HUES6 (cell line): ENCODE data around the gene TBC1D2.

Experiments used
- H3K27ac ChIP-seq: 2 replicates; pipeline ENCODE4 v1.7.0; 2013; ENCODE audit warnings: low read depth, mild to moderate bottlenecking, low read length, inconsistent platforms
- H3K27me3 ChIP-seq: 2 replicates; pipeline ENCODE4 v1.6.1; 2013; ENCODE audit warnings: low read length; ENCODE audit not compliant: control insufficient read depth, insufficient read depth
- H3K36me3 ChIP-seq: 2 replicates; pipeline ENCODE4 v1.6.1; 2013; ENCODE audit warnings: low read length; ENCODE audit not compliant: control insufficient read depth, insufficient read depth
- H3K4me1 ChIP-seq: 2 replicates; pipeline ENCODE4 v1.6.1; 2013; ENCODE audit warnings: low read length; ENCODE audit not compliant: control insufficient read depth, insufficient read depth
- H3K4me3 ChIP-seq: 2 replicates; pipeline ENCODE4 v1.5.1; 2013; ENCODE audit warnings: low read depth, low read length
- H3K9ac ChIP-seq: one replicate; pipeline ENCODE4 v1.6.1; 2013; ENCODE audit warnings: mild to moderate bottlenecking, low read length
- H3K9me3 ChIP-seq: 2 replicates; pipeline ENCODE4 v1.6.1; 2013; ENCODE audit warnings: low read depth, low read length; ENCODE audit not compliant: control insufficient read depth, insufficient read depth

Gene TBC1D2

GRCh38 chr9:98206754-98207153 lies 48.7 kb downstream of the TBC1D2 start:
- Histone ChIP-seq H3K27me3 (no peaks in the 10 kb centered on the region), H3K9ac (no peak overlapping the region), H3K36me3 (peaks cover 53% of the 10 kb centered on the region)

GRCh38 chr9:98204692-98205091 lies 50.8 kb downstream of the TBC1D2 start:
- Histone ChIP-seq H3K9ac (no peak overlapping the region), H3K36me3 (peaks cover 44% of the 10 kb centered on the region), H3K27ac (no peak overlapping the region), H3K9me3 (peaks cover 12% of the 10 kb centered on the region), H3K4me3 (no peak overlapping the region), H3K27me3 (no peaks in the 10 kb centered on the region), H3K4me1 (peaks cover 3% of the 10 kb centered on the region)

More at GRCh38 chr9:98206754-98207153, 48.7 kb downstream of the TBC1D2 start:
- Histone ChIP-seq H3K27ac (no peak overlapping the region), H3K4me3 (no peak overlapping the region), H3K9me3 (peaks cover 12% of the 10 kb centered on the region), H3K4me1 (no peaks in the 10 kb centered on the region; the same call in 1 of the 2 replicates)

- Histone ChIP-seq H3K27ac (no peak overlapping the region), H3K4me1 (peaks cover 8% of the 10 kb centered on the region), H3K9me3 (peaks cover 5% of the 10 kb centered on the region), H3K9ac (no peak overlapping the region), H3K27me3 (no peaks in the 10 kb centered on the region), H3K36me3 (peaks cover 30% of the 10 kb centered on the region), H3K4me3 (no peak overlapping the region)
Observed at GRCh38 chr9:98203153-98203552, 52.3 kb downstream of the TBC1D2 start.

DNA sequence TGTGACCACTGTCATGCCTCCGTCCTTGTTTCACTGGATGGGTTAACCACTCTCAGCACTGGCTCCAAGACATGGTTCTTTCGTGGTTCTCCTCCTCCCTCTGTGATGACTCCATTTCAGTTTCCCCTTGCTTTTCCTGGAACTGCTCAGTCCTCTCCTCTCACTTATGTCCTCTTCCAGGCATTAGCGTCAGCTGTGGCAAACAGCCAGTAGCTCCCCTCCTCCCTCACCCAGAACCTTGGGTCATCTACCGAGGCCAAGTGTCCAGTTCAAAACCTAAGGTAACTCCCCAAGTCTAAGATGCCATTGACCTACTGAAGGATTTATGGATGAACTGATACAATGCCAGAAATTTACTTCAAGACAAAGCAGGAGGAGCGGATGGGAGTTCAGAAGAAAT lies 53.2 kb downstream of the TBC1D2 start:
- no peak overlapping the region for H3K4me3 ChIP-seq
- no peak overlapping the region for H3K27ac ChIP-seq
- H3K9me3 ChIP-seq = no peaks in the 10 kb centered on the region
- peaks cover 8% of the 10 kb centered on the region for H3K4me1 ChIP-seq
- H3K9ac ChIP-seq = no peak overlapping the region
- H3K36me3 ChIP-seq = peaks cover 21% of the 10 kb centered on the region; the same call in 1 of the 2 replicates
- H3K27me3 ChIP-seq = no peaks in the 10 kb centered on the region

- Histone ChIP-seq H3K36me3 (peaks cover 20% of the 10 kb centered on the region; the same call in 1 of the 2 replicates), H3K4me1 (peaks cover 8% of the 10 kb centered on the region), H3K4me3 (no peak overlapping the region), H3K27me3 (no peaks in the 10 kb centered on the region), H3K9ac (no peak overlapping the region), H3K9me3 (no peaks in the 10 kb centered on the region), H3K27ac (no peak overlapping the region)
Observed at GRCh38 chr9:98201749-98202148, 53.7 kb downstream of the TBC1D2 start.

DNA sequence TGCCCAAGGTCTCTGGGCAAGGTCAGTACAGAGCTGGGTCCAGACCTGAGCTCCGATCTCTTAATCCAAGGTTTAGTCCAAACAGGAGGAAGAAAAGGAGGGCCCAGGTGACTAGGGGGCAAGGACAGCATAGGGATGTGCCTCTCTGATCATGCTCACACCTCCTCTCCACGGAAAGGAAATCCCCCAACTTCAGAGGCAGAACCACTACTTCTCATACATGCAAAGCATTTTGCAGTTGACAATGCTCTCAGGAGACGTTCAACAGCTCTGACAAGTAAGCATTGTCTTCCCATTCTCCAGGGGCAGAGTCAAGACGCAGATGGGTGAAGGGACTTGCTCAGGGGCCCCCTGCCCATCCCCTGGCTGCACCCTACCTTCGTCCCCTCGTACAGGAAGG lies 54.3 kb downstream of the TBC1D2 start:
- Histone ChIP-seq H3K9ac (no peak overlapping the region), H3K4me3 (no peak overlapping the region), H3K27ac (no peak overlapping the region), H3K27me3 (no peaks in the 10 kb centered on the region), H3K4me1 (peaks cover 10% of the 10 kb centered on the region), H3K9me3 (no peaks in the 10 kb centered on the region), H3K36me3 (peaks cover 20% of the 10 kb centered on the region; the same call in 1 of the 2 replicates)

GRCh38 chr9:98199388-98200033 lies 55.9 kb downstream of the TBC1D2 start:
- no peaks in the 10 kb centered on the region for H3K27me3 ChIP-seq
- H3K36me3 ChIP-seq = peaks cover 15% of the 10 kb centered on the region; the same call in 1 of the 2 replicates
- no peak overlapping the region for H3K4me3 ChIP-seq
- H3K4me1 ChIP-seq = peaks cover 11% of the 10 kb centered on the region
- H3K27ac ChIP-seq = no peak overlapping the region
- H3K9me3 ChIP-seq = no peaks in the 10 kb centered on the region
- no peak overlapping the region for H3K9ac ChIP-seq

- H3K4me3 ChIP-seq = no peak overlapping the region
- H3K4me1 ChIP-seq = peaks cover 23% of the 10 kb centered on the region
- no peaks in the 10 kb centered on the region for H3K27me3 ChIP-seq
- no peaks in the 10 kb centered on the region for H3K9me3 ChIP-seq
- H3K36me3 ChIP-seq = peaks cover 3% of the 10 kb centered on the region; the same call in 1 of the 2 replicates
- no peak overlapping the region for H3K27ac ChIP-seq
- H3K9ac ChIP-seq = no peak overlapping the region
Observed at GRCh38 chr9:98195671-98196070, 59.8 kb downstream of the TBC1D2 start.

DNA sequence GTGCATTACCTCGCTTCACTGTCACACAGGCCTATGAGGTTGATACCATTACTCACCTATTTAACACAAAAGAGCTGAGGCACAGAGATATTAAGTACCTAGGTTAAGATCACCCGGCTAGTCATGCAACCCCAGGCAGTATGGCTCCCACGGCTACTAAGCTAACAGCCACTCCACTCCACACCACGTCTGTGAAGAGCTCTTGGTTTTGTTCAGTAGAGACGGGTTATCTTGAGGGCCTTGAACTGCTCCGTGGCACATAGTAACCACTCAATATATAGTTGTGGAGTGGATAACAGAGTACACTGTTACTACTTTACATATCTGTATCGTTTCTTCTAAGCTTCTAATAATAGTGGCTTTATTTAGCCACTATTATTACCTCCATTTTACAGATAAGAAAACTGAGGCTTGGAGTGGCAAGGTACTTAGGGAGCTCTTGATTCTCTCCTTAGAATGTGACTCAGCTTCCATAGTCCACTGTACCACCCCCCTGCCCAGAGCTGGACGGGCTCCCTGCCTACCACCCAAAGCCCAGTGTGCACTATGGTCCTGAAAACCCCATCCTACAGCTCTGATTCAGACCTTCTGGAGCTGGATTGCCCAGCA lies 62.0 kb downstream of the TBC1D2 start:
- H3K36me3 ChIP-seq = no peaks in the 10 kb centered on the region
- H3K4me3 ChIP-seq = peak overlapping the region; percentile 85
- no peak overlapping the region for H3K27ac ChIP-seq
- H3K4me1 ChIP-seq = peaks cover 19% of the 10 kb centered on the region
- no peaks in the 10 kb centered on the region for H3K9me3 ChIP-seq
- H3K9ac ChIP-seq = no peak overlapping the region
- H3K27me3 ChIP-seq = no peaks in the 10 kb centered on the region

- no peaks in the 10 kb centered on the region for H3K36me3 ChIP-seq
- no peaks in the 10 kb centered on the region for H3K27me3 ChIP-seq
- peaks cover 22% of the 10 kb centered on the region for H3K4me1 ChIP-seq
- H3K27ac ChIP-seq = peak within 1 kb of the TSS; percentile 28; the same call in 1 of the 2 replicates
- peak within 1 kb of the TSS; percentile 80 for H3K9ac ChIP-seq
- H3K4me3 ChIP-seq = peak within 1 kb of the TSS; percentile 85
- H3K9me3 ChIP-seq = no peaks in the 10 kb centered on the region
Observed at GRCh38 chr9:98192503-98193335, 62.7 kb downstream of the TBC1D2 start, which contains the start of gene CORO2A. TSS of gene CORO2A (minus strand) at chr9:98192637. CDS start at chr9:98157660, 34,977 bp downstream.
